ENCODE results near the gene PRSS1. TPM values are rescaled to one million over a fixed set of nuclear protein-coding genes. Genes with fewer than 3 reads are reported as not detected.
A peak's percentile ranks its signal among the peaks of the same experiment; 100 is the strongest.
"Not testable (repeated sequence)": the region's sequence is repeated elsewhere in the genome, so short reads cannot be mapped to it uniquely, and the experiment has no call there.

PRSS1 gene
- not detected for total RNA-seq

DNA sequence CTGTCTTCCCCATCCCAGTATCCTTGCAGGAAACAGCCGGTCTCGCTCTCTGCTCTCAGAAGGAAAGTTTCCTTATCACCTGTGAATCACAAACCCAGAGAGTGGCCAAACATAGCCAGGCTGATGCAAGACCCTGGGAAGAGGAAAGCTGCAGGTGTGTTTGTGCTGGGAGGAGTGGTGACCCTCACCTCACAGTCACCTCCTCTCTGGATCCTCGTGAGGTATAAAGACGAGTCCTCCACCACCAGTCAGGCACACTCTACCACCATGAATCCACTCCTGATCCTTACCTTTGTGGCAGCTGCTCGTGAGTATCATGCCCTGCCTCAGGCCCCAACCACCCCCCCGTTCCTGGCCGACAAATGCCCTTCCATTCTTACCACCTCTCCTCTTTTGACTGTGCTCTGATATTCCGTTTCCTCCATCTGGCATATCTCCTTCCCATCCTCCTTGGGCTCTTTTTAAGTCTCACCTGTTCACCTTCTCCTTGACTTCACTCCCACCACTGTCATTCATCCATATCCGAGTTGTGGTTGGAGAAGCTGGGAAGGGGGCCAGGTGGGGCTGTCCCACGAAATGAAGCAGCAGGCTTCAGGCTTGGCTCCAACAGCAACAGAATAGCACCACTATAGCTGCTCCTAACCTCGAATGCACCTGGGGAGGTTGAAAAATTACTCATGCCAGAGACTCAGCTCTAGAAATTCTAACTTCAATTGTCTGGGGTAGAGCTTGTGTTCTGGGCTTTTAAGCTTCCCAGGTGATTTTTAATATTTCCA is at the start of gene PRSS1:
TSS of gene PRSS1 (plus strand) at position 255 of the 776 bp plus-strand sequence. CDS start at position 268, 13 bp downstream.
- ATAC-seq: no peak

DNA sequence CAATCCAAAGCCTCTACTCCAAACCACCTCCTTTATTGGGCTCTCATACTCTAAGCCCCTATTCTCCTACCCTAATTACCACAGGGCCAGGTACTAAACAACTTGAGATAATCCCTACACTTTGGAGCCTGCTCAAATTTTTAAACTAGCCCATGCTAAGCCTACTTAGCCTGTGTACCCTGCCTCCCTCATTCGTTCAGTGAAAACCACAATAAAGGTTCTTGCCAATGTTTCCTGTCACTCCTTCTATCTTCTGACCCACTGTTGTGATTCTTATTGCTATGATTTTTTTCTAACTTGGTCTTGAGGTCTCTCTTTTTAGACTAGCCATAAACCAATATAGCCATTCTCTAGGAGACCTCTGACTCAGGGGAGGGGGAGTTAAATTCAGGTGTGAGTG is 48.3 kb upstream of the PRSS1 start:
- not testable (repeated sequence) for ATAC-seq

DNA sequence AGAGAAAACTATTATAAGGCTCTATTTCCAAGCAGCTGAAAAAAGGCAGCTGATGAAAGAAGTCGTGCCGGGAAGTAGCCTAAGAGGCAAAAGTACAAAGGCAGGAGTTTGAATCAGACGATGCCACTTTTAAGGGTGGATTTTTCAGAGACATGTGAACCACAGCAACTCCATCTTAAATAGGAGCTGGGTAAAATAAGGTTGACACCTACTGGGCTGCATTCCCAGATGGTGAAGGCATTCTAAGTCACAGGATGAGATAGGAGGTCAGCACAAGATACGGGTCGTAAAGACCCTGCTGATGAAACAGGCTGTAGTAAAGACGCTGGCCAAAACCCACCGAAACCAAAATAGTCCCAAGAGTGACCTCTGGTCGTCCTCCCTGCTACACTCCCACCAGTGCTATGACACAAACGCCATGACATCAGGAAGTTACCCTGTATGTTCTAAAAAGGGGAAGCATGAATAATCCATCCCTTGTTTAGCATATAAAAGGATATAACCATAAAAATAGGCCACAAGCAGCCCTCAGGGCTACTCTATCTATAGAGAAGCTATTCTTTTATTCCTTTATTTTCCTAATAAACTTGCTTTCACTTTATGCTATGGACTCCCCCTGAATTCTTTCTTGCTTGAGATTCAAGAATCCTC is 45.5 kb upstream of the PRSS1 start:
- ATAC-seq: no peak

DNA sequence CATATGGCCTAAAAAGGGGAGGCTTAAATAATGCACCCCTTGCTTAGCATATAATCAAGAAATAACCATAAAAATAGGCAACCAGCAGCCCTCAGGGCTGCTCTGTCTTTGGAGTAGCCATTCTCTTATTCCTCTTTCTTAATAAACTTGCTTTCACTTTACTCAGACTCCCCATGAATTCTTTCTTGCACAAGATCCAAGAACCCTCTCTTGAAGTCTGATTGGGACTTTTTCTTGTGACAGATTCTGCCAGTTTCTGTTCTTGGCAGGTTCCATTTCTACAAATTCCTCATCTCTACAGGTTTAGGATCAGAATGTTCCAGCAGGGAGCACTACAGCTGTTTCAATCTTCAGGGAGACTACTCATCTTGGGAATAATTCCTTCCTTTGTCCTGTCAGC is 40.5 kb upstream of the PRSS1 start:
- not testable (repeated sequence) for ATAC-seq

DNA sequence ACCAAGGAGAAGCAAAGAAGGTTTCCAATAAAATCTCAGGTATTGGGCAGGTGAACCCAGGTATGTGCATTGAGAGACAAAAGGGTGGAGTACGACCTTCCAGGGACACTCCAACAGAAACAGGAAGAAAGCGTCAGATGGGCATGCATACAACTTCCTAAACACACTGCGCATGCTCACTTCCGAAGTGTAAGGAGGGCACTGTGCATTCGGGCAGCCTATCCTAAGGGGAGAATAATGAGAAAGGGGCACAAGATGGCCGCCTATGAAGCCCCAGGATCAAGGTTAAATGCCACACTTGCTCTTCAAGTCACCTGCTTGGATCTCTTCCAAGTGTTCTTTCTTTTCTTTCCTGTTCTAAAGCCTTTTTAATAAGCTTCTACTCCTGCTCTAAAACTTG is 39.4 kb upstream of the PRSS1 start:
- ATAC-seq: no peak

DNA sequence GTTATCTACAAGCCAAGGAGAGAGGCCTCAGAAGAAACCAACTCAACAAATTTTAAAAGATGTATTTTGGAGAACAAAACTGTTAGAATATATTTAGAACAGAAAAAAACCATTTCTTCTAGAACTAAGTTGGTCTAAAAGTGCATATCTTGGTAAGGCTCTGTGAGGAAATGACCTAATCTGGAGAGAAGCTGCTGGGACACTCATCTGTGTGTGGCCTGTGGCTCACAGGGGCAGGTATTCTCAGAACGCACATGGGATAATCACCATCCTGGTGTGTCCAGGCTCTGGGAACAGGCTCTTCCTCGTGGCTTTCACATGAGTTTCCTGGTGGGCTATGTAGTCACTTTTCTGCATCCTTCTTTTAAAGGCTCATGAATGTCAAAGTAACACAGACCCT is 38.1 kb upstream of the PRSS1 start:
- ATAC-seq: no peak

DNA sequence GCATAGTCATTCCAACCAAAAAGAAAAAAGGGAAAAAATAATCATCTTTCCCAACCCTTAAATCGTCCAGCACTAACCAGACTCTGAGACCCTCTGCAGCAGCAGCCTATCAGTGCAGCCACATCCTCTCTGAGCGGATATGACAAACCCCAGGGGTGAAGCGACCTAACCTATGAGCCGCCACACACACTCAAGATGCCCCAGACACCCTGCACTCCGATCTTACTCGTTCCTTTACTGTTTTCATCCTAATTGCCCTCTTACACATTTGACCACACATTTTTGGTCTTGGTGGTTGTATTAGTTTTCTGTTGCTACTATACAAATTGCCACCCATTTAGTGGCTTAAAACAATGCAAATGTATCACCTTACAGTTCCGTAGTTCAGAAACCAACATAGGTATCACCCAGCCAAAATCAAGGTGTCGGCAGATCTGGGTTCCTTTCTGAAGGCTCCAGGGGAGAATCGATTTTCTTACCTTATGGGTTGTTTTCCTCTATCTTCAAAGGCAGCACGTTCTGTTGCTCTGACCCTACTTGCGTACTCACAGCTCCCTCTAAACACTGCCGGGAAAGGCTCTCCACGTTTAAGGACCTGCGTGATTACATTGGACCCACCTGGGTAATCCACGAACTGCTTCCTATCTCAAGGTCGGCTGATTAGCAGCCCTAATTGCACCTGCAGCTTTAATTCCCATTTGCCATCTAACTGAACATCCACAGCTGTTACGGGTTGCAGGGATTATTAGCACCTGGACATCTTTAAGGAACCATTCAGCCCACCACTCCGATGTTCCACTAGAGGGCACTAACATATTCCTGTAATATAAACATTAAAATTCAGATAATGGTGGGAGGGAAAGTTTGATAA is 37.3 kb upstream of the PRSS1 start:
- no peak for ATAC-seq

DNA sequence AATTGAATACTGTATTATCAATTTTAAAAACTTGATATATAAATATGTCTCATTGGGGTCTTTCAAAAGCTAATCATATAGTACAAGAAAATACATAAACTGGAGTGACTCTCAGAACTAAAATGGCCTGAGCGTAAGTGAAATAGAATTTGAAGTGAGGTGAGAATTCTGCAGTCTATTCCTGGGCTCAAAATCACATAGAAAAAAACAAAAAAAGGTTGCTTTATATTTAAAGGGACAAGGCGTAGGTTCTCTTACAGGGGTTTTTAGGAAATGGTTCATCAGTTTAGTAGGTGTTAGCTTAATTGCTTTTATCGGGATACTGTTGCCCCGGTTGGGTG is 36.7 kb upstream of the PRSS1 start:
- no peak for ATAC-seq

DNA sequence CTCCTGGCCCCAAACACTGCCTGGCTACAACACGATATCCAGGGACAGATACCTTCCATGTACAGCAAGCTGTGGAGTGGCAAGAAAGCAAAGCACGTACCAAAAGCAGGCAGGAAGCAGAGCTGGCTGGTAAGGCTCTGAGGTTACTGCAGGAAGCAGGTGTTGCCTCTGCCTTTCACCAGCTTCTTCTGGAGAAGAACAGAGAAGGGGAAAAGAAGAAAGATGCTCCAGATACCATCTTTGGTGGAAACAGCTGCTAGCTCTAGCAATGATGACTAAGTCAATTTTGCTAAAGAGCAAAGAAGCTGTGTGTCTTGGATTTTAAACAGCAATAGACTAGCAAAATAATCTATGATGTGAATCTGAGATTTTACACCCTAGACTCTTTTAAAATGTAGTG is 34.9 kb upstream of the PRSS1 start:
- ATAC-seq: no peak

DNA sequence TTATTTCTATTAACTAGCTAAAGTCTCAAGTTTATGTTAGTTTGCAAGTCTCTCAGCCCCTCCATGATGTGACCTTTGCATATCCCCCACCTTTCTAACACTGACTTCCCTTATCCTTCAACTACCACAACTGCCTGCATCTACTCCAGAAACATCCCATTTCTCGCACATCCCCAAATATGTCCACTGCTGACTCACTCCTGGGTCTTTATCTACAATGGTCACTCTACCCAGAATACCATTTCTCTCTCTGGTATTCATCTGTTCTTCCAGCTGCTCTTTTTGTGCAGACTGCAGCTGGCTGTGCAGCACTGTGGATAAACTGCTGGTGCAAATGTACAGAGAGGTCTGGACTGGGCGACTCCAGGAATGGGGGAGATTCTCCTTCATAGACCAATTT is 32.7 kb upstream of the PRSS1 start:
- ATAC-seq: no peak

DNA sequence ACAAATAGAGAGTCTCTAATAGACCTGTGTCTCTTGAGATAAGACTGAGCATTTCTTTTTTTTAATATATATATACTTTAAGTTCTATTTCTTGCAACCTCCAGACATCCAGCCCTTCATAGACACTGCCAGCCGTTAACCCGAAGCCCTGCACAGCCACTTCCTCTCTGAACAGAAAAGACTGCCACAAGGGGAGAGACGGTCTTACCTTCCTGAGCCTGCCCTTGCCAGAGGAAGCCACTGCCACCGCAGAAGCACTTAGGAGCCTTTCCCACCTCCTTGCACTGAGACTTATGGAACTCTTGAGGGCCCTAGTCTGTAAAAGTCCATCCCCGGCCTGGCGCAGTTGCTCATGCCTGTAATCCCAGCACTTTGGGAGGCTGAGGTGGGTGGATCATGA is 31.8 kb upstream of the PRSS1 start:
- no peak for ATAC-seq

DNA sequence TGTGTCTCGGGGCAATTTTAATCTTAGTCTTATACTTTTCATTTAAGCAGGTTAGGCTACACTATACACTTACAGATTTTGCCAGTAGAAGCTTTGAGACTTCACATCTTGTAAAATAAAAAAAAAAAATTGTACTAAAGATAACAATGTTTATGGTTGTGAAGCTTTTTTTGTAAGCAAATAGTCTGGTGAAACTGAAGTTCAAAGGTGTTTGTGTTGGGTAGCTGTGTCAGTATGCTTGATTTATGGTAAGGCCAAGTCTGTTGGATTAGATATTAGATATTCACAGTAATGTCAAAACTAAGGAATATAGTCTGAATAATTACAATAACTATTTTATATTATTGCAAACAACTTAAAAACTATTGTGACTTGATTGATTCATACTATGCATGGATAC is 31.0 kb upstream of the PRSS1 start:
- no peak for ATAC-seq

DNA sequence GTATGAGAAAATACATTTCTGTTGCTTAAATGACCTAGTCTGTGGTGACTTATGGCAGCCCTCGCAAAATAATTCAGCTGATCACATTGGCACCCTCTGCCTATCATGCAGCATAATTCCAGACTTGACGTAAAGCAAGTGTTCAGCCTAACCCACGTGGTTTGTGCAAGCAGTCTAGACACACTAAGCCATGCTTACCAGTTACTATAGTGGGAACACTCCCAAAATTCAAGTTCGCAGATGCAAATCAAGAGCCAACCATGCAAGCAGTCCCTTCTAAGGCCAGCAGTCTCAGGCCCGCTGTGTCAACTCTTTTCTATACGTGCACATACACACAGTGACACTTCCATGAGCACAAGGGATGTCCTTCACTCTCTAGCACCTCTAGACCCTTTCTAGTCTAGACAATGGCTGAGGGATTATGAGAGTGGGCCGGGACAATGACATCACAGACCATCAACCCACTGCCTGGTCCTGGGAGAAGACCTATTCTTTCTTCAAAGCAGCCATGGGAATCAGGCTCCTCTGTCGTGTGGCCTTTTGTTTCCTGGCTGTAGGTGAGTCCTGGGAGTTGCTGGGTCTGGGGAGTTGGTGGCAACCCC is 29.0 kb upstream of the PRSS1 start:
- ATAC-seq: no peak

DNA sequence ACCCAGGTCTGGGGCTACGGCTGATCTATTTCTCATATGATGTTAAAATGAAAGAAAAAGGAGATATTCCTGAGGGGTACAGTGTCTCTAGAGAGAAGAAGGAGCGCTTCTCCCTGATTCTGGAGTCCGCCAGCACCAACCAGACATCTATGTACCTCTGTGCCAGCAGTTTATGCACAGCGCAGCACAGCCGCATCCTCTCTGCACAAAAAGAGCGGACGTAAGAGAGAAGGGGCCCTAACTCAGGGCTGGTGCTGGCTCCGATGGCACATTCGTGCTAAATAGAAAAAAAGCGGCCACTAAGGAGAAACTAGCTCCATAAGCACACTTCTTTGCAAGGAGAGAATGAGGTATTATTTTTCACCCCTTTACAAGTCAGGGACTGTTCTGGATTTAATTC is 28.3 kb upstream of the PRSS1 start:
- ATAC-seq: no peak

DNA sequence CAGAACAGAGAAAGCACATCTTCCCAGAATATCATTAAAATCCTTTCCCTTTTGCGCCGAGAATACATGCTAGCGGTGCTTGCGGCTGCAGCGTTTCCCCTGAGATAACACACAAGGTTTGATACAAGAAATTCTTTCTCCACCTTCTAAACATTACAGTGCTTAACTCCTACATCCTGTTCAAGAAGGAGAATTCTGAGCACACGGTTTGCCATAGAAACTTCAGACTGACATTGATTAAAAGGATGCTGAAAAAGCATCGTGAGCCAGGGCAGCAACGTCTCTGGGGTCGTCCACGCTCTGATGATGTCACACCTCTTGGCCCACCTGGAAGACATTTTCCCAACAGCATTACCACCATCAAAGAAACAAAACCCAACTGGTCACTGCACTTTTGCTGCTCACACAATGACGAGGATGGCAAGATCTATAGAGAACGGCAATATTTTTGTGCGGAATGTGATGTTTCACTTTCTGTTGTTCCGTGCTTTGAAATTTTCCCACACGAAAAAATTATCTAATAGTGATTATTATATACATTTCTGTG is 27.0 kb upstream of the PRSS1 start:
- ATAC-seq: no peak

DNA sequence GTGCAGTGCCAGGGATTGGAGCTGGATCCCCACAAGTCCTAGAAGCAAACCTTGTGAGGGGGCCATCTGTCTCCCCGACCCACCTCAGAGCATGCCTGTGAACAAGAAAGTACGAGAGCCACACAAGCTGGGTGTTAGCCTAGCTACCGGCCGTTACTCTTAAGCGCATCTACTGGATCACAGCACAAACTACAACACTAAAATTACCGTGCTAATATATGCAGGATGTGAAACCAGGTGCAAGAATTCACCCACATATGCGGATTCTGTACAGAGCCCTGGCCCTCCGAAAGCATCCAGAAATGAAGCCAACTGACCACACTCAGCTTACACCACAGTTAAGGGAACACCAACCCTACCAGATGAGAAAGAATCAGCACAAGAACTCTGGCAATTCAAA is 16.0 kb upstream of the PRSS1 start:
- ATAC-seq: no peak

DNA sequence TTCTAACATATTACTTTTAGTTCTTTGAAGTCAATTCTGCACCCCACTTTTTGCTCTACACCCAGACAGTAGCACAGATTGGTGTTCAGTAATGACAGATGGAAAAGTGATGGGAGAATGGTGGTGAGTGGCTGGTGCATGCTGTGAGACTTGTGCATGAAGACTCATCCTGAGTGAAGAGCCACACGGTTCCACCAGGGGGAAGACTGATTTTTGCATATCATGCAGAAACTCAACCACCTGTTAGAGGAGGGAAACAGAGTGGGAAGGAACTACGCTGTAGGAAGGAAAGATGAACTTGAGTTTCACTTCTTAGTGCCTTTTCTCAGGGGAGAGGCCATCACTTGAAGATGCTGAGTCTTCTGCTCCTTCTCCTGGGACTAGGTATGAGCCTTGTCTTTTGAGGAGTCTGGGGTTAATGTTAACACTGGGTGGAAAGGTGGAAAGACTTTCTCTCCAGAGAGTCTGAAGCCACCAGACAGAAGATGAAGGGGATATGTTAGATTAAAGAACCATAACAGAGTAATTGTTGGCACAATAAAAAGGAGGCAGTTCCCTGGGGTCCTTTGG is 9.3 kb upstream of the PRSS1 start:
- peak; percentile 32 for ATAC-seq

DNA sequence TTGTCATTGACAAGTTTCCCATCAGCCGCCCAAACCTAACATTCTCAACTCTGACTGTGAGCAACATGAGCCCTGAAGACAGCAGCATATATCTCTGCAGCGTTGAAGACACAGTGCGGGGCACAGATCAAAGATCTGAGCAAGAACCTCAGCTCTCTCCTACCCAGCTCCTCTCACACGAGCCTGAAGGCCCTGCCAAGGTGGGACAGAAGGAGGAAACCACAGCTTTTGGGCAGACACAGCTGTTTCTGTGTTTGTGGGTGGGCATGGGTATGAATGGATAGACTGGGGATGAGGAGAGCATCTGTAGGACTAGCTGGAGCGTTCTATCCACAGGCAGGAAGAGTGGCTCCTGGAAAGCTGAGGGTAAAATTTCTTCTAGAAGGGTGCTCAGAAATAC is 8.5 kb upstream of the PRSS1 start:
- ATAC-seq: no peak

DNA sequence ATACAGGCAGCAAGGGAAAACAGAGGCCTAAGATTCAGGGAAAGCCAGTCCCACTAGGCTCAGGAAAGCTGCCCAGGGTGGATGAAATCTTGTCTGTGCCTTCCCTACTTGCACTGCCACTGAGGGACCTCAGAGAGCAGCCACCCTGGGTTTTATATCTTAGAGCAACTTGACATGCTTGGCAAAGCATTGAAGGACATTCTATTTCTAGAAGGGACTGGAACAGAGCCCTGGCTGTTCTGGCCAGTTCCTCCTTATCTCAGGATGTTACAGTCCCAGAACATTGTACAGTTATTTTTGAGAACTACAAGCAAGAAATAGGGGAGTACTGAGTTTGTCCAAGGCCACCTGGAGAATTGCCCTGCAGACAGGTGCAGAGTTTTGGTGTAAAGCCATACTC is 7.3 kb upstream of the PRSS1 start:
- not testable (repeated sequence) for ATAC-seq

DNA sequence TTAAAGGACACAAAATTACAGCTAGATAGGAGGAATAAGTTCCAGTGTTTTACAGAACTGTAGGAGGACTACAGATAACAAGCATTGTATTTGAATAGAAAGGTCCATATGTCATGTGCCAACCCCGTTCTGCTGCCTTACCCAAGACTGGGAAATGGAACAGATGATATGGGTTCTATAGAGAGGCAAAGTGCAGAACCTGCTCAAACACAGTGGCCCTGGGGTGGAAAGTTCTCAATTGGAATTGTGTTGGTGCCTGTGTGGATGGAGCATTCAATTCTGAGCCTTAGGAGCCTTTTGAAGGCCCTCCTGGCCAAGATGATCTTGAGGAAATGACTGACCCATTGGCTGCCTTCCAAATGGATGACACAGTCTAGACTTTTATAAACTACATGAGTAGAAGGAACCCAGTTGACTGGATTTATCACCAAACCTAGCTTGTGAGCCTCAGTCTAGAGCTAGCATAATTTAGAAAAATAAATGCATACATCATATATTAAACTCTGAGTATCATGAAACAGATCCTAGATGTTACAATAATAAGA is 4.1 kb upstream of the PRSS1 start:
- no peak for ATAC-seq

DNA sequence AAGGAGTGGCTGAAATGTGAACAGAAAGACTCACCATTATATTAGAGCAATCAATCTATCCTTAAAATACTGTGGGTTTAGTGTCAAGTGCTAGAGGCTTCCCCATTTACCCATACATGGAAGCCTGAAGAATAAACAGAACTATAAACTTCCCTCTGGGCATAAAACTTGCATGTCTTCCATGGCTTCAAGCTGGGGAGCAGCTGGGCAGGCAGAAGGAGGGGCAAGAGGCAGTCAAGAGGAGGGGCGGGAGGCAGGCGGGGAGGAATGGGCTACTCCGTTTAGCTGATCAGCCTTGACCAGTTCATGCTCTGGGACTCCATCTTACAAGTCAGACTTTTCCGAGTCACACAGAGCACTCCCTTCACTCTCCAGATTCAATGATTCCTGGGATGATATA is 3.5 kb upstream of the PRSS1 start:
- ATAC-seq: no peak

DNA sequence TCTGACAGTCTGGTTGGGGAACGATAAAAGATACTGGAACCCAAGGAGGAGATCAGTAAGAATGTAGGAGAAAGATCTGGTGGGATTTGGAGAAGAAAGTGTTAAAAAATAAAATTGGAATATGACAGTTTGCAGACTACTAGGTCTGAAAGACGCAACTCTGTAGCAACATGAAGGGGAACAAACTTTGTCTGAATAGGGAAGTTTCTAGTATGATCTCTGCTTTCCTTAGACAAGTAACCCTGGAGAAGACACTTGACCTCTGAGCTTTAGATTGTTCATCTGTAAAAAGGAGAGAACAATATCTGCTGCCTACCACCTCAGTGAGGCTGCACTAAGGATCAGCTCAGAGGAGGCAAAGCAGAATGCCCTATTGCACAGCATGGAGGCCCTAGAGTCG is 3.0 kb upstream of the PRSS1 start:
- no peak for ATAC-seq

Data from esophagus mucosa (tissue), 1 donor.